SK-N-DZ (cell line): ENCODE measurements around the gene SGCG.

Experiments used
- small RNA-seq, 2 experiments: library from RNA; depleted of rRNA; stranded (forward); fragments of <200 nt; gene quantifications; one replicate each; pipeline ENCODE3, GENCODE V24; 2014

SGCG gene

Small RNA genes lying within 50 kb of the gene (small RNA-seq; reads per million reads assigned to genes)
- 0 reads per million in 2 experiments for gene RNU6-58P
- 0.03 to 0.13 reads per million in 2 experiments for gene RNY3P4
